GM18508 (cell line): ENCODE results near the gene OXCT2.

Experiments
- ATAC-seq: cut with Tn5 transposase; IDR thresholded peaks from one replicate; pipeline ENCODE4 v1.9.1; 2021; ENCODE audit warnings: moderate number of reproducible peaks; ENCODE audit not compliant: insufficient read depth, unreplicated experiment

OXCT2 gene

GRCh38 chr1:39738622-39739366, 32.4 kb downstream of the OXCT2 start, which contains the start of gene PPIE:
Gene PPIE, plus strand, starts transcription at chr1:39738882. Its CDS starts 19 bp downstream, at chr1:39738901.
- ATAC-seq = no peak

- no peak for ATAC-seq
Measured at GRCh38 chr1:39737546-39738169, 33.5 kb downstream of the OXCT2 start.

- no peak for ATAC-seq
Measured at GRCh38 chr1:39735731-39736130, 35.4 kb downstream of the OXCT2 start.

- ATAC-seq = no peak
Measured at GRCh38 chr1:39733161-39733560, 38.0 kb downstream of the OXCT2 start.

GRCh38 chr1:39732730-39733129, 38.4 kb downstream of the OXCT2 start:
- no peak for ATAC-seq

GRCh38 chr1:39729842-39730241, 41.3 kb downstream of the OXCT2 start:
- ATAC-seq = no peak

GRCh38 chr1:39729030-39729429, 42.1 kb downstream of the OXCT2 start:
- no peak for ATAC-seq

- no peak for ATAC-seq
Measured at GRCh38 chr1:39727932-39728317, 43.2 kb downstream of the OXCT2 start.

GRCh38 chr1:39727221-39727931, 43.8 kb downstream of the OXCT2 start:
- ATAC-seq = no peak

- ATAC-seq = no peak
Measured at GRCh38 chr1:39726600-39726999, 44.5 kb downstream of the OXCT2 start.

GRCh38 chr1:39722495-39722894, 48.7 kb downstream of the OXCT2 start:
- no peak for ATAC-seq

GRCh38 chr1:39721664-39722063, 49.5 kb downstream of the OXCT2 start:
- no peak for ATAC-seq

GRCh38 chr1:39720094-39720999, 50.8 kb downstream of the OXCT2 start:
- no peak for ATAC-seq
